NCI-H1092 treated with DMSO at 0.1 percent for 48 hours (cell line): ENCODE results near the gene SMOC1.
"Not testable (repeated sequence)": the region's sequence is repeated elsewhere in the genome, so short reads cannot be mapped to it uniquely, and the experiment has no call there.

Experiments used
- DNase-seq: peaks from one replicate; lab custom pipeline; 2025; lab: John Stamatoyannopoulos, UW

SMOC1 gene

GRCh38 chr14:69901113-69901951 lies 22.1 kb downstream of the SMOC1 start:
- no peak for DNase-seq

- not testable (repeated sequence) for DNase-seq
Measured at GRCh38 chr14:69903046-69903445, 23.8 kb downstream of the SMOC1 start.

- no peak for DNase-seq
Measured at GRCh38 chr14:69904246-69904645, 25.0 kb downstream of the SMOC1 start.

GRCh38 chr14:69906201-69906600 lies 27.0 kb downstream of the SMOC1 start:
- no peak for DNase-seq

GRCh38 chr14:69909826-69910550 lies 30.8 kb downstream of the SMOC1 start:
- DNase-seq, result no peak

GRCh38 chr14:69910871-69911270 lies 31.7 kb downstream of the SMOC1 start:
- DNase-seq, result no peak

- no peak for DNase-seq
Measured at GRCh38 chr14:69913686-69914085, 34.5 kb downstream of the SMOC1 start.

GRCh38 chr14:69916396-69916795 lies 37.2 kb downstream of the SMOC1 start:
- no peak for DNase-seq

GRCh38 chr14:69917287-69917686 lies 38.1 kb downstream of the SMOC1 start:
- no peak for DNase-seq

- no peak for DNase-seq
Measured at GRCh38 chr14:69919815-69920214, 40.6 kb downstream of the SMOC1 start.

- DNase-seq, result no peak
Measured at GRCh38 chr14:69921052-69921451, 41.8 kb downstream of the SMOC1 start.

GRCh38 chr14:69922198-69922597 lies 43.0 kb downstream of the SMOC1 start:
- no peak for DNase-seq

- DNase-seq, result no peak
Measured at GRCh38 chr14:69924201-69924600, 45.0 kb downstream of the SMOC1 start.

GRCh38 chr14:69928111-69928523 lies 48.9 kb downstream of the SMOC1 start:
- no peak for DNase-seq

- no peak for DNase-seq
Measured at GRCh38 chr14:69930780-69931379, 51.7 kb downstream of the SMOC1 start.

- no peak for DNase-seq
Measured at GRCh38 chr14:69931960-69932359, 52.7 kb downstream of the SMOC1 start.

- DNase-seq, result no peak
Measured at GRCh38 chr14:69932391-69932790, 53.2 kb downstream of the SMOC1 start.

- DNase-seq, result no peak
Measured at GRCh38 chr14:69933623-69934275, 54.5 kb downstream of the SMOC1 start.

GRCh38 chr14:69937367-69938081 lies 58.3 kb downstream of the SMOC1 start:
- DNase-seq, result no peak

GRCh38 chr14:69938751-69939150 lies 59.5 kb downstream of the SMOC1 start:
- no peak for DNase-seq
